ENCODE measurements around the gene S100A3.

The S100A3 gene

DNA sequence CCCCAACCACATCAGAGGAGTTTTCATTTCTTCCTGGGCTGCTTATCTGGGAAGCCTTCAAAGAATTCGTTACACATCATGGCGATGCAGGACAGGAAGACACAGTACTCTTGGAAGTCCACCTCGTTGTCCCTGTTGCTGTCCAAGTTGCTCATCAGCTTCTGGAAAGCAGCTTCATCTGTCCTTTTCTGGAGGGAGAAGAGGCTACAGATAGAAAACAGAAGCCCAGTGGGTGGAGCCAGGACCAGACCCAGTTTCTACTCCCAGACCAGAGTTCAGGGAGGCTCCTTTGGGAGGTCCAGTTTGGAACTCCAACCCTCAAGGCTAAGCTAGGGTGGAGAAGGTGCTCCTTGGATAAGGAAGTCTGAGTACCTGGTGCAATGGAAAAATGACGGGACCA, 5.3 kb downstream of the S100A3 start:
- Histone ChIP-seq H3K9me3 (ENCODE audit: control insufficient read depth in 5 of 5, low read length in 5 of 5) (no peaks in the 10 kb centered on the region), H3K36me3 (ENCODE audit: control insufficient read depth in 5 of 5, insufficient read depth in 5 of 5, low read length in 5 of 5) (peaks cover 0 to 15% (median 3%) of the 10 kb centered on the region in 5 donors), H3K9ac (ENCODE audit: low read length in 5 of 5) (peak overlapping the region in 2 of 5 donors; percentile 64 to 81), H3K4me1 (ENCODE audit: control insufficient read depth in 5 of 5, insufficient read depth in 5 of 5, low read length in 5 of 5) (peaks cover 18 to 83% (median 80%) of the 10 kb centered on the region in 5 donors), H3K4me3 (ENCODE audit: low read depth in 1 of 5, low read length in 5 of 5) (peak overlapping the region; percentile 60 to 88 (median 84)), H3K27me3 (ENCODE audit: control insufficient read depth in 5 of 5, insufficient read depth in 4 of 5, low read length in 5 of 5) (no peaks in the 10 kb centered on the region), H3K27ac (ENCODE audit: low read depth, low read length) (peak overlapping the region; percentile 84)

DNA sequence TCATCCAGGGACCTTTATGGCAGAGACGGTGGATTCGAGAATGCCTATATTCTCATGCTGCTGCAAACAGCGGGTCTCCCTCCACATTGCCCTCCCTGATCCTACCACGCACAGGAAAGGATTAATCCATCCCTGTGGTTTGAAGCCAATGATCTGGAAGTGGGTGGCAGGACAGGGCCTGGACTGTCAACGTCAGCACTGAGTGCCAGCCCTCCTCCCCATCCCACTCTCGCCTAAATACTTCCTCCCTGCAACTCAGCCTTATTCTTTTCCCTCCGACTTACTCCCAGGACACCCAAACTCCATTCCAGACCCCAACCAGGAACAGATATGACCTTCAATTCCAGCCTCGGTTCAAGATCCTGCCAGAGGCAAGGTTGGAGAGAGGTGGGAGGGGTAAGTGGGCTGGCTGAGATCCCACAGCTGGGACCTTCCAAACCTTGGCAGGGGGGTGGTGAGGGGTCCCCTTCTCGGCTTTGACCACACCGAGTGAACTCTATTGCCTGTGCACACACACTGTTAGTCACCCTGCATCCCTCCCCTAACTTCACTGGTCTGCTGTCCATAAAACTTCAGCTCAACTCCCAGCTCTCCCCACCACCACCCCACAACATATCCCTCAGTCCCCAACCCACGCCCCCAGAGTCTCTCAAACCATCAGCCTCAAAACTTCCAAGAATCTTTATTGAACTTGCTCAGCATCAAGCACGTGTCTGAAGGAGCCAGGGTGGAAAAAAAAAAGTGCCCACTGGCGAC, 5.9 kb downstream of the S100A3 start:
- Histone ChIP-seq H3K4me1 (ENCODE audit: control insufficient read depth in 5 of 5, insufficient read depth in 5 of 5, low read length in 5 of 5) (peaks cover 18 to 77% (median 76%) of the 10 kb centered on the region in 5 donors), H3K27ac (ENCODE audit: low read depth, low read length) (peak overlapping the region; percentile 84), H3K9me3 (ENCODE audit: control insufficient read depth in 5 of 5, low read length in 5 of 5) (no peaks in the 10 kb centered on the region), H3K36me3 (ENCODE audit: control insufficient read depth in 5 of 5, insufficient read depth in 5 of 5, low read length in 5 of 5) (peaks cover 0 to 15% (median 3%) of the 10 kb centered on the region in 5 donors), H3K9ac (ENCODE audit: low read length in 5 of 5) (peak overlapping the region in 1 of 5 donors; percentile 48), H3K27me3 (ENCODE audit: control insufficient read depth in 5 of 5, insufficient read depth in 4 of 5, low read length in 5 of 5) (no peaks in the 10 kb centered on the region), H3K4me3 (ENCODE audit: low read depth in 1 of 5, low read length in 5 of 5) (peak overlapping the region in 3 of 5 donors; percentile 74 to 88 (median 84))

DNA sequence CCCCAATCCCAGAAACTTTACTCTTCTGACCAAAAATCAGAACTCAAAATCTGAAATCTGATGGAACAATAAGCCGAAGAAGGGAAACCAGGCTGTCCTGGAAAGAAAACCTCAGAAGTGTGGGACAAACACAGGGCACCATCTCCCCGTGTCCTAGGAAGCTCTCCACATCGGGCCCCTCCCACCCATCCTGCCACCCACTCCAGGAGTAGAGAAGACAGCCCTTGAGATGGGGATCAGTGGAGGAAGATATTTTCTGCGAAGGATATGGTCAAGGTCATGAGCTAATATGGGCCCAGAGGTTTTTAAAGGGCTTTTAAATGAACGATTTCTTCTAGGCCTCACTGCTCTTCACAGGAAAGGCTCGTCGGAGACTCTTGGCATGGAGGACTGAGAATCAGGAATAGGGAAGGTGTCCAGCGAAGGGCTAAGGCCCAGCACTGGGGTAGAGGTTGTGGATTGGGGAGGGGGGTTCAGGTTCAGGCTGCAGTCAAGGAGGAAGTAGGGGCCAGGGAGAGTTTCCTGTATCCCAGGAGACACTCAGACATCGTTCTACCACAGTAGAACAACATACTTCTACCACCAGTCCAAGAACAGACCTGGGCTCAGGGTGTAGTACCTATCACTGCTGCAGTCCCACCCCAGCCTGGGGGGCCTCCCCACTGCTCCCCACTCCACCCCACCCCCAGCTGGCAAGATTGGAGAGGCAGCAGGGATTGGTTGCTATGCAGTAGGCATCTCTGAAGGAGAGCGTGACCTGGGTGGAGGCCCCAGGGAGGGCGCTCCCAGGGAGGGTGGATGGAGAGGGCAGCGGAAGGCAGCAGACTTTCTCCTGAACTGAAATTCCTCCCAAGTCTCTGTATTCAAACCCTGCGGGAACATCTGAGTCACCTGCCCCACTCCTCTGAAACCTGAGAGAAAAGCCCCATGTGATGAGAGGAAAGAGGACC, 7.1 kb downstream of the S100A3 start:
- peaks cover 18 to 68% (median 64%) of the 10 kb centered on the region in 5 donors for H3K4me1 ChIP-seq (ENCODE audit: control insufficient read depth in 5 of 5, insufficient read depth in 5 of 5, low read length in 5 of 5)
- H3K4me3 ChIP-seq (ENCODE audit: low read depth in 1 of 5, low read length in 5 of 5) = no peak overlapping the region

DNA sequence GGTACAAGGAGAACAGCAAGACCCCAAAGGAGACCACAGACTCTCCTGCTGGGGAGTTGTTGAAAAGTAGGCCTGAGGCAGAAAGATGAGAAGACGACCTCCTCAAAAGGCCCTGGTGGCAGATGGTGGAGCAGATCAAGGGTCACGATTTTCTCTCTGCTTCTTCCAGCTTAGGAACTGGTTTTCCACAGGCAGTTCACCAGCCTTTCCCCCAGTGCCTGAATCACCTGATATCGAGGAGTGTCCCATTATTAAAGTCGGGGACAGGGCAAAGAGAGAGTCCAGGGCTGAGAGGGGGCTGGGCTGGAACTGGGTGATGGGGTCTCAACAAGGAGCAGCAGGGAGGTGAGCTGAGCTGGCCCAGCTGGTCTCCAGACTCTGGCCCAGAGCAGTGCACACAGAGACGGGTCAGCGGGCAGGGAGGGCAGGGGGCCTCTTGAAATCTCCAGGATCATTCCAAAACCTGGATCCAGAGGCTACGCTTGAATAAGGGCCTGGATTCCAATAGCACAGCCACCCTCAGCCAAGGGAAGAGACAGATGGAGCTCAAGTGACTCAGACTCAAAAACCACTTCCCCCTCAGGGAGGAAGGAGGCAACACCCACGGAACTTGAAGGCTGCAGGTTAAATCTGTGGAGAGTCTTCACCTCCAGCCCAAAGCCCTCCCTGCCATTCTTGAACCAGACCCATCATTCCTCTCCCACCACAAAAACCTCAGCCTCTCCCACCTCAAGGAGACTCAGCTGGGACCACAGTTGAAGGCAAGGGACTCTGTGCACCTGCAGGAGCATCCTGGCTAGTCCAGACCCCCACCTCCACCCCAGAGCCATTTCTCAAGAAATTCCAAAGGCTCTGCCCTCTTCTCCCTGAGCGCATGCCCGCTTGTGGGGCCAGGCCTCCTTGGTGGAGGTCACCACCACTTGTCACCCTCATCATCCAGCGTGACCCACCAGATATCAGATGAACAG, 8.4 kb downstream of the S100A3 start, which contains the start of gene S100A5:
TSS of gene S100A5 (minus strand) at position 541 of the 968 bp plus-strand sequence. CDS start 743 bp downstream, outside the sequence.
- H3K9me3 ChIP-seq (ENCODE audit: control insufficient read depth in 5 of 5, low read length in 5 of 5) = no peaks in the 10 kb centered on the region
- H3K4me1 ChIP-seq (ENCODE audit: control insufficient read depth in 5 of 5, insufficient read depth in 5 of 5, low read length in 5 of 5) = peaks cover 16 to 66% (median 61%) of the 10 kb centered on the region in 5 donors
- H3K4me3 ChIP-seq (ENCODE audit: low read depth in 1 of 5, low read length in 5 of 5) = peak within 1 kb of the TSS in 1 of 5 donors; percentile 10
- H3K9ac ChIP-seq (ENCODE audit: low read length in 5 of 5) = peak within 1 kb of the TSS in 1 of 5 donors; percentile 2
- peaks cover 0 to 15% (median 3%) of the 10 kb centered on the region in 5 donors for H3K36me3 ChIP-seq (ENCODE audit: control insufficient read depth in 5 of 5, insufficient read depth in 5 of 5, low read length in 5 of 5)
- no peaks in the 10 kb centered on the region for H3K27me3 ChIP-seq (ENCODE audit: control insufficient read depth in 5 of 5, insufficient read depth in 4 of 5, low read length in 5 of 5)
- H3K27ac ChIP-seq (ENCODE audit: low read depth, low read length) = peak within 1 kb of the TSS; percentile 2

More for the DNA sequence above, 7.1 kb downstream of the S100A3 start:
- Histone ChIP-seq H3K27me3 (ENCODE audit: control insufficient read depth in 5 of 5, insufficient read depth in 4 of 5, low read length in 5 of 5) (no peaks in the 10 kb centered on the region), H3K9ac (ENCODE audit: low read length in 5 of 5) (no peak overlapping the region), H3K27ac (ENCODE audit: low read depth, low read length) (peak overlapping the region; percentile 2), H3K9me3 (ENCODE audit: control insufficient read depth in 5 of 5, low read length in 5 of 5) (no peaks in the 10 kb centered on the region), H3K36me3 (ENCODE audit: control insufficient read depth in 5 of 5, insufficient read depth in 5 of 5, low read length in 5 of 5) (peaks cover 0 to 15% (median 3%) of the 10 kb centered on the region in 5 donors)

DNA sequence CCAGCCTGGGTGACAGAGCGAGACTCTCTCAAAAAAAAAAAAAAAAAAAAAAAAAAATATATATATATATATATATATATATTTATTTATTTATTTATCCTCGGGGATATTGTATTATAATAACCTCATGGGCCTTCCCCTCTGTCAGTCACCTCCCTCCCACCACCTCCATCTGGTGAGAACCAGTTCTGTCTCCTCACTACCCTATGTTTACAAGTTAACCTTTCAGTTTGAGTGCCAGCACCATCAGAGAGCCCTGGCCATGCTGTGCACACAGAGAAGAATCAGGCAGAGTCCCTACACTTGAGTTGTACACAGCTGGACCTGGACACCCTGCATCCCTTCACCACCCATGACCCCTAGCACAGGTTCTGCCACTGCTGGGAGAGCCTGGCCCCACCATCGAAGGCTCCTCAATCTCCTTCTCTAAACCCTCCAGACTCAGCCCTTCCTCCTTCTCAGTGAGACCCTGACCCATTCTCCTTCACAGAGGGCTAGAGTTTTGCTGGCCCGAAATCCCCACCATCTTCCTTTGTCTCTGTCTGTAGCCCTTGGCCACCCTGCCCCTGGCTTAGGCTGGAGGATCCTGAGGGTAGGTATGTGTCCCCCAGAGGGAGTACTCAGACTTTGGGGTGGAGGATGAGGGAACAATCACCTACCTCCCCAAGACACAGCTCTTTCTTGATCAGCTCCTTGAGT, 9.5 kb downstream of the S100A3 start:
- Histone ChIP-seq H3K27ac (ENCODE audit: low read depth, low read length) (no peak overlapping the region), H3K27me3 (ENCODE audit: control insufficient read depth in 5 of 5, insufficient read depth in 4 of 5, low read length in 5 of 5) (no peaks in the 10 kb centered on the region), H3K4me1 (ENCODE audit: control insufficient read depth in 5 of 5, insufficient read depth in 5 of 5, low read length in 5 of 5) (peaks cover 6 to 66% (median 61%) of the 10 kb centered on the region in 5 donors)

DNA sequence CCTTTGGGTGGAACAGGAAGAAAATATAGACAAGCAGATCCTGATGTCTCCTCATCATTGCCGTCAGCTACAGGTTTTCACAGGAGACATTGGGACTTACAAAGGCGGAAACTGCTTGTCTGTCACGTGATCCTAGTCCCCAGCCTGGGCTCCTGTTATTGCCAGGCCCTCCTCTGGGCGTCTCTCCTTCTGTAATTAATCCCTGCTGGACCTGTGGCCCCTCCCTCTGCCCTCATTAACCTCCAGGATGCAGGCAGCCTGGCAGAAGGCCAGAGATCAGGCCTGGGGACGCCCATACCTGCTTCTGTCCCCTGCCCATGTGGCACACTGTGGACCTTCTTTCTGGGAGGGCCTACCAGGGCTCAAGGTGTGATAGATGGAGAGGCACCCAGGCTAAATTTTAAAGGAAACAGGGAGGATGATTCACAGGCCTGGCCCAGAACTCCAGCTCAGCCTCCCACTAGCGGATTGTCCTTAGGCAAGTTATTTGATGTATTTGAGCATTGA, 10.7 kb downstream of the S100A3 start:
- Histone ChIP-seq H3K9ac (ENCODE audit: low read length in 5 of 5) (no peak overlapping the region), H3K4me3 (ENCODE audit: low read depth in 1 of 5, low read length in 5 of 5) (no peak overlapping the region), H3K9me3 (ENCODE audit: control insufficient read depth in 5 of 5, low read length in 5 of 5) (no peaks in the 10 kb centered on the region), H3K36me3 (ENCODE audit: control insufficient read depth in 5 of 5, insufficient read depth in 5 of 5, low read length in 5 of 5) (peaks cover 0 to 15% (median 0%) of the 10 kb centered on the region in 5 donors), H3K4me1 (ENCODE audit: control insufficient read depth in 5 of 5, insufficient read depth in 5 of 5, low read length in 5 of 5) (peaks cover 4 to 66% (median 61%) of the 10 kb centered on the region in 5 donors), H3K27me3 (ENCODE audit: control insufficient read depth in 5 of 5, insufficient read depth in 4 of 5, low read length in 5 of 5) (no peaks in the 10 kb centered on the region), H3K27ac (ENCODE audit: low read depth, low read length) (no peak overlapping the region)

More for the DNA sequence above, 9.5 kb downstream of the S100A3 start:
- H3K36me3 ChIP-seq (ENCODE audit: control insufficient read depth in 5 of 5, insufficient read depth in 5 of 5, low read length in 5 of 5) = peaks cover 0 to 18% (median 3%) of the 10 kb centered on the region in 5 donors
- no peak overlapping the region for H3K9ac ChIP-seq (ENCODE audit: low read length in 5 of 5)
- H3K4me3 ChIP-seq (ENCODE audit: low read depth in 1 of 5, low read length in 5 of 5) = no peak overlapping the region
- no peaks in the 10 kb centered on the region for H3K9me3 ChIP-seq (ENCODE audit: control insufficient read depth in 5 of 5, low read length in 5 of 5)

DNA sequence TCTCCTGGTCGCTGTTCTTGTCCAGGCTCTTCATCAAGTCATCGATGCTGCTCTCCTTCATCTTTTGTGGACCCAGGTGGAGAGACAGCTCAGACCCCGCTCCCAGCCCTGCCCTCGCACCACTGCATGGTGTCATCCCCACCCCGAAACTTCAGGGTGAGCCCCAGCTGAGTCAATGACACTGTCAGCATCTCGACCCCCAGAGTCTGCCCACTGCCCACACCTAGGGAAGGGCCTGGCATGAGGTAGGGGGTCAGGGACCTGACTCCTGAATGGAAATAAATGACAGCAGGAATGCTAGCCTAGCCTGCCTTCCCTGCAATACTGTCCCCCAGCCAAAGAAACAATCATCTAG, 11.7 kb downstream of the S100A3 start:
- Histone ChIP-seq H3K27me3 (ENCODE audit: control insufficient read depth in 5 of 5, insufficient read depth in 4 of 5, low read length in 5 of 5) (no peaks in the 10 kb centered on the region), H3K9ac (ENCODE audit: low read length in 5 of 5) (no peak overlapping the region), H3K27ac (ENCODE audit: low read depth, low read length) (no peak overlapping the region), H3K4me3 (ENCODE audit: low read depth in 1 of 5, low read length in 5 of 5) (no peak overlapping the region), H3K36me3 (ENCODE audit: control insufficient read depth in 5 of 5, insufficient read depth in 5 of 5, low read length in 5 of 5) (peaks cover 0 to 10% (median 0%) of the 10 kb centered on the region in 5 donors), H3K4me1 (ENCODE audit: control insufficient read depth in 5 of 5, insufficient read depth in 5 of 5, low read length in 5 of 5) (peaks cover 4 to 67% (median 53%) of the 10 kb centered on the region in 5 donors), H3K9me3 (ENCODE audit: control insufficient read depth in 5 of 5, low read length in 5 of 5) (no peaks in the 10 kb centered on the region)

DNA sequence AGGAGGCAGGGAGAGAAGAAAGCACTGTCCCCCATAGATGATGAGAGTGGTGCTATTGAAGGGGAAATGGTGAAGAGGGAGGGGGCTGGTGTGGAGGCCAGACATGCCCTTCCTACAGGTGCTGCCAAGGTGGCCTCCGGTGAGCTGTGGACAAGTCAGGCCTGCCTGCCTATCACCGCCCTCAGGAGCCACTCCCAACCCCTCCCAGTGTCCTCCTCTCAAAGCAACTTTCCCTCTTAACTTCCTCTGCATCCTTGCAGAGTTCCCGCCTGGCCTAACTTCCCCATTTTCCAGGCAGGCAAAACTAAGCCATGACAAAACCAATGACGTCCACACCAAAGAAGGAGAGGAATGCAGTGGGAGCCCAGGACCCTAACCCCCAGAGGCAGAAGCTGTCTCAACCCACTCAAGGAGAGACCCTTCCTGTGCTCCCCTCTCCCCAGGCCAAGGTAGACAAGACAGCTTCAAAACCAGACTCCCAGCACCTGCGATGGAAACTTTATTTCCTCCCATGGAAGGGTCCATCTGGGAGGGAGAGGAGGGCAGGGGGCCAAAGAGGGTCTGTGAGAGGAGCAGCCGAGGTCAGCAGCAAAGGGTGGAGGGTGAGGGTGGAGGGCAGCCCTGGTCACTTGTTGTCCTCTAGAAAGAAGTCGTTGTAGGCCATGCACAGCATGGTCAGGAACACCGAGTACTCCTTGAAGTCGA, 12.2 kb downstream of the S100A3 start:
- H3K9ac ChIP-seq (ENCODE audit: low read length in 5 of 5) = peak overlapping the region in 3 of 5 donors; percentile 59 to 88 (median 81)
- peaks cover 4 to 65% (median 48%) of the 10 kb centered on the region in 5 donors for H3K4me1 ChIP-seq (ENCODE audit: control insufficient read depth in 5 of 5, insufficient read depth in 5 of 5, low read length in 5 of 5)
- H3K9me3 ChIP-seq (ENCODE audit: control insufficient read depth in 5 of 5, low read length in 5 of 5) = no peaks in the 10 kb centered on the region
- H3K27ac ChIP-seq (ENCODE audit: low read depth, low read length) = peak overlapping the region; percentile 99
- H3K4me3 ChIP-seq (ENCODE audit: low read depth in 1 of 5, low read length in 5 of 5) = peak overlapping the region; percentile 76 to 100 (median 89)
- H3K27me3 ChIP-seq (ENCODE audit: control insufficient read depth in 5 of 5, insufficient read depth in 4 of 5, low read length in 5 of 5) = no peaks in the 10 kb centered on the region
- H3K36me3 ChIP-seq (ENCODE audit: control insufficient read depth in 5 of 5, insufficient read depth in 5 of 5, low read length in 5 of 5) = peaks cover 0 to 10% (median 0%) of the 10 kb centered on the region in 5 donors

Measured in subcutaneous abdominal adipose tissue (tissue), 5 donors.